ENCODE results near the gene MRGPRG.

Gene MRGPRG

GRCh38 chr11:3204141-3205015 lies 14.2 kb downstream of the MRGPRG start:
- Histone ChIP-seq H3K4me2 (no peak overlapping the region), H3K27ac (no peak overlapping the region), H3K4me1 (ENCODE audit: low read depth, poor library complexity, severe bottlenecking) (peaks cover 8% of the 10 kb centered on the region), H3K9ac (no peak overlapping the region), H3K27me3 (ENCODE audit: insufficient read depth, low read depth) (peaks cover 48% of the 10 kb centered on the region), H3K36me3 (ENCODE audit: insufficient read depth) (no peaks in the 10 kb centered on the region), H3K79me2 (ENCODE audit: insufficient read depth, low read depth) (no peaks in the 10 kb centered on the region), H2AFZ (ENCODE audit: low read depth) (no peak overlapping the region), H4K20me1 (ENCODE audit: insufficient read depth) (no peaks in the 10 kb centered on the region), H3K4me3 (IDR thresholded peaks at IDR 0.05; ENCODE audit: insufficient read depth, low read depth, low read length) (no peak overlapping the region)
- TF ChIP-seq, protein P1, sequence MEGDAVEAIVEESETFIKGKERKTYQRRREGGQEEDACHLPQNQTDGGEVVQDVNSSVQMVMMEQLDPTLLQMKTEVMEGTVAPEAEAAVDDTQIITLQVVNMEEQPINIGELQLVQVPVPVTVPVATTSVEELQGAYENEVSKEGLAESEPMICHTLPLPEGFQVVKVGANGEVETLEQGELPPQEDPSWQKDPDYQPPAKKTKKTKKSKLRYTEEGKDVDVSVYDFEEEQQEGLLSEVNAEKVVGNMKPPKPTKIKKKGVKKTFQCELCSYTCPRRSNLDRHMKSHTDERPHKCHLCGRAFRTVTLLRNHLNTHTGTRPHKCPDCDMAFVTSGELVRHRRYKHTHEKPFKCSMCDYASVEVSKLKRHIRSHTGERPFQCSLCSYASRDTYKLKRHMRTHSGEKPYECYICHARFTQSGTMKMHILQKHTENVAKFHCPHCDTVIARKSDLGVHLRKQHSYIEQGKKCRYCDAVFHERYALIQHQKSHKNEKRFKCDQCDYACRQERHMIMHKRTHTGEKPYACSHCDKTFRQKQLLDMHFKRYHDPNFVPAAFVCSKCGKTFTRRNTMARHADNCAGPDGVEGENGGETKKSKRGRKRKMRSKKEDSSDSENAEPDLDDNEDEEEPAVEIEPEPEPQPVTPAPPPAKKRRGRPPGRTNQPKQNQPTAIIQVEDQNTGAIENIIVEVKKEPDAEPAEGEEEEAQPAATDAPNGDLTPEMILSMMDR (conservative IDR thresholded peaks at IDR 0.05; ENCODE audit: low read depth, low read length): no peak

- no peak overlapping the region for H3K9ac ChIP-seq
- no peaks in the 10 kb centered on the region for H4K20me1 ChIP-seq (ENCODE audit: insufficient read depth)
- no peak overlapping the region for H2AFZ ChIP-seq (ENCODE audit: low read depth)
- H3K4me2 ChIP-seq: no peak overlapping the region
- no peak overlapping the region for H3K27ac ChIP-seq
- no peaks in the 10 kb centered on the region for H3K36me3 ChIP-seq (ENCODE audit: insufficient read depth)
- H3K27me3 ChIP-seq (ENCODE audit: insufficient read depth, low read depth): peaks cover 56% of the 10 kb centered on the region
- no peak overlapping the region for H3K4me3 ChIP-seq (IDR thresholded peaks at IDR 0.05; ENCODE audit: insufficient read depth, low read depth, low read length)
- TF ChIP-seq, protein P1 (conservative IDR thresholded peaks at IDR 0.05; ENCODE audit: low read depth, low read length): no peak
- no peaks in the 10 kb centered on the region for H3K79me2 ChIP-seq (ENCODE audit: insufficient read depth, low read depth)
- H3K4me1 ChIP-seq (ENCODE audit: low read depth, poor library complexity, severe bottlenecking): peaks cover 8% of the 10 kb centered on the region
These were observed 15.2 kb downstream of the MRGPRG start for GRCh38 chr11:3203221-3204043.

- no peaks in the 10 kb centered on the region for H3K79me2 ChIP-seq (ENCODE audit: insufficient read depth, low read depth)
- TF ChIP-seq, protein P1 (conservative IDR thresholded peaks at IDR 0.05; ENCODE audit: low read depth, low read length): no peak
- no peak overlapping the region for H2AFZ ChIP-seq (ENCODE audit: low read depth)
- no peaks in the 10 kb centered on the region for H4K20me1 ChIP-seq (ENCODE audit: insufficient read depth)
- H3K4me2 ChIP-seq: no peak overlapping the region
- no peak overlapping the region for H3K9ac ChIP-seq
- H3K36me3 ChIP-seq (ENCODE audit: insufficient read depth): no peaks in the 10 kb centered on the region
- H3K27ac ChIP-seq: no peak overlapping the region
- peaks cover 59% of the 10 kb centered on the region for H3K27me3 ChIP-seq (ENCODE audit: insufficient read depth, low read depth)
- H3K4me1 ChIP-seq (ENCODE audit: low read depth, poor library complexity, severe bottlenecking): peaks cover 8% of the 10 kb centered on the region
- no peak overlapping the region for H3K4me3 ChIP-seq (IDR thresholded peaks at IDR 0.05; ENCODE audit: insufficient read depth, low read depth, low read length)
These were observed 15.9 kb downstream of the MRGPRG start for GRCh38 chr11:3202759-3203158.

- Histone ChIP-seq H3K79me2 (ENCODE audit: insufficient read depth, low read depth) (no peaks in the 10 kb centered on the region), H3K27ac (no peak overlapping the region), H3K27me3 (ENCODE audit: insufficient read depth, low read depth) (peaks cover 63% of the 10 kb centered on the region), H3K4me1 (ENCODE audit: low read depth, poor library complexity, severe bottlenecking) (peaks cover 8% of the 10 kb centered on the region), H3K4me2 (no peak overlapping the region), H2AFZ (ENCODE audit: low read depth) (no peak overlapping the region), H4K20me1 (ENCODE audit: insufficient read depth) (no peaks in the 10 kb centered on the region), H3K36me3 (ENCODE audit: insufficient read depth) (no peaks in the 10 kb centered on the region), H3K9ac (no peak overlapping the region), H3K4me3 (IDR thresholded peaks at IDR 0.05; ENCODE audit: insufficient read depth, low read depth, low read length) (no peak overlapping the region)
- TF ChIP-seq, protein P1 (conservative IDR thresholded peaks at IDR 0.05; ENCODE audit: low read depth, low read length): no peak
These were observed 16.3 kb downstream of the MRGPRG start for GRCh38 chr11:3202305-3202704.

Measured in KMS-11 (cell line).